H9 (cell line): ENCODE data around the gene ECHDC3. TPM values are rescaled to one million over a fixed set of nuclear protein-coding genes. Genes with fewer than 3 reads are reported as not detected.

Experiments used
- DNase-seq: peaks from one replicate; pipeline ENCODE4 v3.0.0-alpha.2; 2017
- H2AFZ ChIP-seq: one replicate; pipeline ENCODE4 v1.6.1; 2013; ENCODE audit warnings: mild to moderate bottlenecking, low read length, control low read depth, moderate library complexity
- H2AK5ac ChIP-seq: 2 replicates; pipeline ENCODE4 v1.6.1; 2013; ENCODE audit warnings: low read length, control low read depth, mixed read lengths; ENCODE audit not compliant: insufficient read length
- H2BK120ac ChIP-seq: one replicate; pipeline ENCODE4 v1.6.1; 2013; ENCODE audit warnings: low read depth, mild to moderate bottlenecking, low read length, control low read depth, inconsistent platforms; ENCODE audit not compliant: poor library complexity, severe bottlenecking
- H2BK12ac ChIP-seq: 2 replicates; pipeline ENCODE4 v1.6.1; 2013; ENCODE audit warnings: low read length, control low read depth, mixed read lengths, low read depth; ENCODE audit not compliant: insufficient read length
- H2BK15ac ChIP-seq: 2 replicates; pipeline ENCODE4 v1.6.1; 2013; ENCODE audit warnings: low read depth, low read length, control low read depth
- H2BK20ac ChIP-seq: one replicate; pipeline ENCODE4 v1.6.1; 2013; ENCODE audit warnings: low read depth, mild to moderate bottlenecking, low read length, control low read depth, inconsistent platforms; ENCODE audit not compliant: poor library complexity, severe bottlenecking
- H2BK5ac ChIP-seq: 2 replicates; pipeline ENCODE4 v1.6.1; 2013; ENCODE audit warnings: low read length, control low read depth, mixed read lengths; ENCODE audit not compliant: insufficient read length
- H3K14ac ChIP-seq: 2 replicates; pipeline ENCODE4 v1.6.1; 2013; ENCODE audit warnings: low read length, control low read depth; ENCODE audit not compliant: insufficient read depth
- H3K18ac ChIP-seq: 2 replicates; pipeline ENCODE4 v1.6.1; 2013; ENCODE audit warnings: low read depth, mild to moderate bottlenecking, mixed read lengths, low read length, control low read depth; ENCODE audit not compliant: insufficient read length
- H3K23ac ChIP-seq: 2 replicates; pipeline ENCODE4 v1.6.1; 2013; ENCODE audit warnings: low read length, control low read depth, mixed read lengths, low read depth; ENCODE audit not compliant: insufficient read length
- H3K23me2 ChIP-seq: 2 replicates; pipeline ENCODE4 v1.6.1; 2013; ENCODE audit warnings: low read depth, mild to moderate bottlenecking, mixed read lengths, low read length, control low read depth; ENCODE audit not compliant: insufficient read length, poor library complexity, severe bottlenecking
- H3K27ac ChIP-seq: 2 replicates; pipeline ENCODE4 v1.5.1; 2013; ENCODE audit warnings: low read length, control low read depth, mixed read lengths, low read depth; ENCODE audit not compliant: insufficient read length
- H3K27me3 ChIP-seq: 2 replicates; pipeline ENCODE4 v1.6.1; 2013; ENCODE audit warnings: low read length, control low read depth, inconsistent platforms; ENCODE audit not compliant: insufficient read depth
- H3K4ac ChIP-seq: 2 replicates; pipeline ENCODE4 v1.6.1; 2013; ENCODE audit warnings: low read depth, mild to moderate bottlenecking, control low read depth, inconsistent platforms, low read length, moderate library complexity
- H3K4me1 ChIP-seq: 2 replicates; pipeline ENCODE4 v1.6.1; 2013; ENCODE audit warnings: low read length, control low read depth, inconsistent platforms; ENCODE audit not compliant: insufficient read depth
- H3K4me2 ChIP-seq: 2 replicates; pipeline ENCODE4 v1.6.1; 2013; ENCODE audit warnings: low read length, control low read depth, mixed read lengths; ENCODE audit not compliant: insufficient read length, insufficient read depth
- H3K56ac ChIP-seq: 2 replicates; pipeline ENCODE4 v1.6.1; 2013; ENCODE audit warnings: low read depth, mild to moderate bottlenecking, mixed read lengths, low read length, control low read depth; ENCODE audit not compliant: insufficient read length
- H3K79me1 ChIP-seq: 2 replicates; pipeline ENCODE4 v1.6.1; 2013; ENCODE audit warnings: low read depth, mild to moderate bottlenecking, moderate library complexity, low read length, control low read depth, inconsistent platforms; ENCODE audit not compliant: insufficient read depth, poor library complexity, severe bottlenecking
- H3K79me2 ChIP-seq: 2 replicates; pipeline ENCODE4 v1.6.1; 2013; ENCODE audit warnings: low read length, control low read depth, inconsistent platforms; ENCODE audit not compliant: insufficient read depth
- H3K9ac ChIP-seq: 2 replicates; pipeline ENCODE4 v1.6.1; 2013; ENCODE audit warnings: low read length, control low read depth, mixed read lengths; ENCODE audit not compliant: insufficient read length; ENCODE audit errors: extremely low read depth
- H3K9me3 ChIP-seq: one replicate; pipeline ENCODE4 v1.6.1; 2013; ENCODE audit warnings: low read depth, low read length, inconsistent platforms; ENCODE audit not compliant: control insufficient read depth
- H3T11ph ChIP-seq: one replicate; pipeline ENCODE4 v1.6.1; 2013; ENCODE audit warnings: mild to moderate bottlenecking, low read length, control low read depth, inconsistent platforms
- H4K20me1 ChIP-seq: one replicate; pipeline ENCODE4 v1.6.1; 2013; ENCODE audit not compliant: control insufficient read depth, insufficient read length, insufficient read depth
- H4K5ac ChIP-seq: 2 replicates; pipeline ENCODE4 v1.6.1; 2013; ENCODE audit warnings: low read depth, mild to moderate bottlenecking, mixed read lengths, low read length, control low read depth; ENCODE audit not compliant: insufficient read length
- H4K8ac ChIP-seq: replicated peaks from 2 replicates; pipeline ENCODE4 v1.6.1; 2013; ENCODE audit warnings: low read length, control low read depth, mixed read lengths, low read depth; ENCODE audit not compliant: insufficient read length
- H4K91ac ChIP-seq: 2 replicates; pipeline ENCODE4 v1.6.1; 2013; ENCODE audit warnings: low read depth, mild to moderate bottlenecking, moderate library complexity, mixed read lengths, low read length, control low read depth; ENCODE audit not compliant: insufficient read length
- H3K27ac Mint-ChIP-seq, 3 experiments: 2 replicates in 2 of 3; 3 replicates in 1 of 3; pipeline ENCODE4 v1.8.0; 2020 to 2021; ENCODE audit warnings: mixed read lengths in 3 of 3, mild to moderate bottlenecking in 1 of 3, moderate library complexity in 1 of 3
- H3K27me3 Mint-ChIP-seq: 2 replicates; pipeline ENCODE4 v1.8.0; 2021; ENCODE audit warnings: low read depth, mild to moderate bottlenecking, moderate library complexity, mixed read lengths
- H3K36me3 Mint-ChIP-seq, 3 experiments: 2 replicates in 2 of 3; 3 replicates in 1 of 3; pipeline ENCODE4 v1.8.0; 2020 to 2021; ENCODE audit warnings: low read depth in 3 of 3, mixed read lengths in 3 of 3; ENCODE audit not compliant: insufficient read depth in 1 of 3
- H3K4me1 Mint-ChIP-seq, 2 experiments: 2 replicates each; pipeline ENCODE4 v1.8.0; 2020; ENCODE audit warnings: mixed read lengths in 2 of 2
- H3K4me3 Mint-ChIP-seq, 2 experiments: 2 replicates in 1 of 2; 3 replicates in 1 of 2; pipeline ENCODE4 v1.8.0; 2020 to 2021; ENCODE audit warnings: mild to moderate bottlenecking in 2 of 2, mixed read lengths in 2 of 2, moderate library complexity in 1 of 2
- H3K9me3 Mint-ChIP-seq, 2 experiments: 2 replicates in 1 of 2; 3 replicates in 1 of 2; pipeline ENCODE4 v1.8.0; 2020; ENCODE audit warnings: mild to moderate bottlenecking in 2 of 2, mixed read lengths in 2 of 2, moderate library complexity in 1 of 2
- CTCF ChIP-seq: fragments of 200-600 bp; sonication (generic); conservative IDR thresholded peaks from 3 replicates; pipeline ENCODE4 v1.8.0; 2021; ENCODE audit warnings: antibody characterized with exemption, mild to moderate bottlenecking
- WGBS: extraction: QIAGEN DNeasy Blood & Tissue Kit; methylation state at CpG from one replicate; pipeline ENCODE4 v1.1.7; 2013; ENCODE audit warnings: missing lambda C conversion rate, low lambda C conversion rate, mixed read lengths; ENCODE audit not compliant: insufficient read length; ENCODE audit errors: extremely low coverage; 5-methylcytosine and 5-hydroxymethylcytosine counted together
- total RNA-seq: library from RNA; stranded (reverse); gene quantifications from 2 replicates; pipeline ENCODE4 v1.2.1, GENCODE V29; 2021

ECHDC3 gene
- total RNA-seq, 1 experiment from 2014 or later, result 9.3 TPM

DNA sequence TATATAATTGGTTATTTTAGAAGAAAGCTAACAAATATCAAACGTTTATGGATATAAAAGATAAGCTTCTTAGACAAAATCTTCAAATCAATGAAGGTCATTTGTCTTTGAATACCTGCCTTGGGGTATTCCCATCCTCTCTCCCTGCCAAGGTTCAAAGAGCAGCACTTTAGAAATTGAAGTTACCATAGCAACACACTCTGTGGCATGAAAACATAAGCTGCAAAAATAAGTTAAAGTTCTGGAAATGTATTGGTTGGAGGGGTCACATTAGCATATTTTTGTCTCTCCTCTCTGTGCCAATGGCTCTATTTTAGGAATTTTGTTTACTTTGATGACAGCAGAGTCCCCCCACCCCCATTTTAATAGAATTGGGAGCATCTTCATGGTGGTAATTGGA, 12.0 kb downstream of the ECHDC3 start:
- Mint-ChIP-seq H3K36me3 (peaks cover 1 to 19% (median 8%) of the 10 kb centered on the region in 3 experiments; a peak in 5 of 7 replicates), H3K4me3 (no peak overlapping the region), H3K27me3 (no peaks in the 10 kb centered on the region), H3K4me1 (peaks cover 5 to 6% of the 10 kb centered on the region in 2 experiments; a peak in 3 of 4 replicates), H3K9me3 (no peaks in the 10 kb centered on the region), H3K27ac (no peak overlapping the region)
- no peak overlapping the region for H3K4ac ChIP-seq
- no peak overlapping the region for H4K91ac ChIP-seq
- H3K23ac ChIP-seq, result no peak overlapping the region
- no peak overlapping the region for H3T11ph ChIP-seq
- no peak overlapping the region for H2BK120ac ChIP-seq
- DNase-seq, result no peak
- H3K4me2 ChIP-seq, result no peak overlapping the region
- no peak overlapping the region for H2AFZ ChIP-seq
- no peak overlapping the region for H2AK5ac ChIP-seq
- no peak overlapping the region for H3K56ac ChIP-seq
- WGBS, result no CpG with 5 or more reads among the region's 1 CpG
- no peaks in the 10 kb centered on the region for H3K23me2 ChIP-seq
- H2BK12ac ChIP-seq, result no peak overlapping the region
- no peak overlapping the region for H3K14ac ChIP-seq
- H3K18ac ChIP-seq, result no peak overlapping the region
- no peaks in the 10 kb centered on the region for H3K79me2 ChIP-seq
- no peak overlapping the region for H4K5ac ChIP-seq
- no peaks in the 10 kb centered on the region for H3K9me3 ChIP-seq
- no peak overlapping the region for H2BK5ac ChIP-seq
- H2BK20ac ChIP-seq, result no peak overlapping the region
- no peak overlapping the region for H2BK15ac ChIP-seq
- no peaks in the 10 kb centered on the region for H3K4me1 ChIP-seq
- no peaks in the 10 kb centered on the region for H3K79me1 ChIP-seq
- no peak overlapping the region for H3K27ac ChIP-seq
- no peaks in the 10 kb centered on the region for H4K20me1 ChIP-seq
- no peak for TF ChIP-seq CTCF
- no peak overlapping the region for H3K9ac ChIP-seq
- H4K8ac ChIP-seq, result no peak overlapping the region
- H3K27me3 ChIP-seq, result no peaks in the 10 kb centered on the region
